Astrocyte (in vitro differentiated cells and primary cell): ENCODE results near the gene MED13L.

Source experiments
- EZH2 ChIP-seq: IDR thresholded peaks from 2 replicates; pipeline ENCODE4 v1.6.1; 2012; ENCODE audit warnings: mild to moderate bottlenecking, low read length, inconsistent platforms; ENCODE audit not compliant: insufficient read depth
- TF ChIP-seq, protein P1 (sequence below): IDR thresholded peaks from 2 replicates; pipeline ENCODE4 v1.5.1; 2011; ENCODE audit warnings: low read depth, mild to moderate bottlenecking, inconsistent platforms, low read length, moderate library complexity; ENCODE audit not compliant: insufficient read depth

DNA sequence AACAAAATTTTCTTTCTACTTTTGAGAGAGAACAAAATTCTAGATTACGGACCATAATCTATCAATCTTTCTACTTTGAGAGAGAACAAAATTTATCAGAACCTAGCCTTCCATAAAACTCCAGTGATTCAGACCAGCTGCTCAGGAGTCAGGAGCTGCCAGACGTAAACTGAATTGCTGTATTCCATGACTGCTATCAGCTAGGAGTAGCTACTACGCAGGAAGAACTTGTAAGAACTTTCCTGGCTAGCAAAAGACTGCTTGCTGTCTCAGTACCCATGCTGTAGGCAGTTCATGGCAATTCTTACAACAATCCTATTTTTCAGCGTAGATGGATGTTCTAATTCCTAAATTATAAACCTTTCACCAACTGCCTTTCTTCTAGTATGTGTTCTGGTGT, 73.3 kb downstream of the MED13L start:
- TF ChIP-seq, protein P1, sequence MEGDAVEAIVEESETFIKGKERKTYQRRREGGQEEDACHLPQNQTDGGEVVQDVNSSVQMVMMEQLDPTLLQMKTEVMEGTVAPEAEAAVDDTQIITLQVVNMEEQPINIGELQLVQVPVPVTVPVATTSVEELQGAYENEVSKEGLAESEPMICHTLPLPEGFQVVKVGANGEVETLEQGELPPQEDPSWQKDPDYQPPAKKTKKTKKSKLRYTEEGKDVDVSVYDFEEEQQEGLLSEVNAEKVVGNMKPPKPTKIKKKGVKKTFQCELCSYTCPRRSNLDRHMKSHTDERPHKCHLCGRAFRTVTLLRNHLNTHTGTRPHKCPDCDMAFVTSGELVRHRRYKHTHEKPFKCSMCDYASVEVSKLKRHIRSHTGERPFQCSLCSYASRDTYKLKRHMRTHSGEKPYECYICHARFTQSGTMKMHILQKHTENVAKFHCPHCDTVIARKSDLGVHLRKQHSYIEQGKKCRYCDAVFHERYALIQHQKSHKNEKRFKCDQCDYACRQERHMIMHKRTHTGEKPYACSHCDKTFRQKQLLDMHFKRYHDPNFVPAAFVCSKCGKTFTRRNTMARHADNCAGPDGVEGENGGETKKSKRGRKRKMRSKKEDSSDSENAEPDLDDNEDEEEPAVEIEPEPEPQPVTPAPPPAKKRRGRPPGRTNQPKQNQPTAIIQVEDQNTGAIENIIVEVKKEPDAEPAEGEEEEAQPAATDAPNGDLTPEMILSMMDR: no peak
- no peak for TF ChIP-seq EZH2
